GM12878 (cell line): ENCODE data around the gene CAPN14. TPM values are rescaled to one million over a fixed set of nuclear protein-coding genes. Genes with fewer than 3 reads are reported as not detected.

Experiments used
- ATAC-seq: fragments of 200-7000 bp; cut with Tn5 transposase; 3 replicates; pipeline ENCODE4 v1.9.1; 2020; ENCODE audit warnings: mild to moderate bottlenecking, moderate library complexity
- BruUV-seq: library from RNA; stranded (reverse); fragments of 400-500 nt; replicated peaks from 2 replicates; lab custom pipeline; 2021; lab: Mats Ljungman, UMichigan
- CTCF ChIA-PET: fragments of 300-600 bp; sonication (Branson Sonifier 250); formaldehyde crosslinking; extraction: SDS; loops from one replicate; lab custom pipeline; 2021; ENCODE audit warnings: inconsistent platforms; lab: Yijun Ruan, JAX
- POLR2A ChIA-PET: fragments of 350-600 bp; formaldehyde crosslinking; extraction: SDS; loops from one replicate; lab custom pipeline; 2021; ENCODE audit warnings: inconsistent platforms; lab: Charles Lee
- RAD21 ChIA-PET: fragments of 300-600 bp; sonication (Branson Sonifier 250); formaldehyde crosslinking; loops from one replicate; lab custom pipeline; 2023; ENCODE audit warnings: antibody characterized with exemption; ENCODE audit not compliant: unreplicated experiment; lab: Charles Lee
- SMC1A ChIA-PET: fragments of 300-600 bp; sonication (Branson Sonifier 250); formaldehyde crosslinking; loops from one replicate; lab custom pipeline; 2023; ENCODE audit not compliant: unreplicated experiment, uncharacterized antibody; lab: Charles Lee
- DNase-seq: peaks from one replicate; pipeline ENCODE4 v3.0.0-alpha.2; 2011; ENCODE audit warnings: low read depth, low spot score
- FAIRE-seq: peaks from 3 replicates; lab custom pipeline; 2011; peaks lifted over from hg19 to GRCh38; lab: Jason Lieb, UNC
- H2AFZ ChIP-seq: 2 replicates; pipeline ENCODE4 v1.6.0; 2011; ENCODE audit warnings: low read depth, low read length, control low read depth; ENCODE audit not compliant: control insufficient read depth
- H3K27ac ChIP-seq: 2 replicates; pipeline ENCODE4 v1.5.1; 2011; ENCODE audit warnings: control low read depth; ENCODE audit not compliant: control insufficient read depth, insufficient read depth
- H3K27me3 ChIP-seq, 2 experiments: replicated peaks in 1 of 2; 2 replicates each; pipeline versions ENCODE4 v1.6.0 to v1.6.1; 2011; ENCODE audit warnings: low read length in 1 of 2; ENCODE audit not compliant: control insufficient read depth in 2 of 2, insufficient read depth in 2 of 2
- H3K36me3 ChIP-seq, 2 experiments: 2 replicates each; pipeline ENCODE4 v1.5.1; 2011; ENCODE audit warnings: low read length in 1 of 2; ENCODE audit not compliant: control insufficient read depth in 2 of 2, insufficient read depth in 2 of 2
- H3K4me1 ChIP-seq: 2 replicates; pipeline ENCODE4 v1.6.1; 2011; ENCODE audit warnings: mild to moderate bottlenecking, low read length, moderate library complexity, mixed read lengths; ENCODE audit not compliant: control insufficient read depth, insufficient read depth
- H3K4me2 ChIP-seq: 2 replicates; pipeline ENCODE4 v1.6.0; 2011; ENCODE audit warnings: control low read depth; ENCODE audit not compliant: control insufficient read depth, insufficient read depth
- H3K4me3 ChIP-seq: fragments of 200-600 bp; sonication (generic); 2 replicates; pipeline ENCODE4 v1.5.1; 2016
- H3K79me2 ChIP-seq: 2 replicates; pipeline ENCODE4 v1.6.0; 2011; ENCODE audit warnings: low read length; ENCODE audit not compliant: control insufficient read depth, insufficient read depth
- H3K9ac ChIP-seq: 2 replicates; pipeline ENCODE4 v1.8.0; 2011; ENCODE audit warnings: low read length, control low read depth, mixed read lengths; ENCODE audit not compliant: control insufficient read depth, insufficient read depth
- H3K9me3 ChIP-seq: replicated peaks from 3 replicates; pipeline ENCODE4 v1.5.1; 2011; ENCODE audit warnings: mild to moderate bottlenecking, low read length; ENCODE audit not compliant: control insufficient read depth, insufficient read depth
- H4K20me1 ChIP-seq: 2 replicates; pipeline ENCODE4 v1.6.0; 2011; ENCODE audit not compliant: control insufficient read depth, insufficient read depth
- CREM ChIP-seq: IDR thresholded peaks from 2 replicates; pipeline ENCODE4 v1.6.1; 2014; ENCODE audit warnings: antibody characterized with exemption, low read depth
- EED ChIP-seq: sonication (generic); IDR thresholded peaks from 2 replicates; pipeline ENCODE4 v1.6.1; 2016; ENCODE audit warnings: antibody characterized with exemption, low read depth
- EZH2 ChIP-seq: IDR thresholded peaks from 2 replicates; pipeline ENCODE4 v1.6.1; 2012; ENCODE audit warnings: low read depth, mild to moderate bottlenecking, control low read depth, inconsistent platforms, low read length, borderline replicate concordance; ENCODE audit not compliant: control insufficient read depth
- HDAC6 ChIP-seq: fragments of 200-600 bp; sonication (generic); IDR thresholded peaks from one replicate; pipeline ENCODE4 v1.8.0; 2017; ENCODE audit warnings: antibody characterized with exemption; ENCODE audit not compliant: unreplicated experiment
- MEF2B ChIP-seq: fragments of 450-650 bp; IDR thresholded peaks from 2 replicates; pipeline ENCODE4 v1.6.1; 2018; ENCODE audit warnings: mild to moderate bottlenecking, moderate library complexity; ENCODE audit not compliant: partially characterized antibody, poor library complexity, severe bottlenecking
- NFYB ChIP-seq: IDR thresholded peaks from 2 replicates; pipeline ENCODE4 v1.6.1; 2011; ENCODE audit warnings: low read depth, mild to moderate bottlenecking, low read length, improper control_type of control experiment, moderate library complexity; ENCODE audit not compliant: insufficient read depth
- POLR2AphosphoS5 ChIP-seq: IDR thresholded peaks from 2 replicates; pipeline ENCODE4 v1.6.1; 2011; ENCODE audit warnings: mild to moderate bottlenecking, low read length, inconsistent platforms
- RFX5 ChIP-seq: IDR thresholded peaks from 2 replicates; pipeline ENCODE4 v1.6.1; 2011; ENCODE audit warnings: low read depth, low read length, improper control_type of control experiment
- SMAD5 ChIP-seq: IDR thresholded peaks from 2 replicates; pipeline ENCODE4 v1.6.1; 2016; ENCODE audit warnings: antibody characterized with exemption, low read depth
- SP1 ChIP-seq: IDR thresholded peaks from one replicate; pipeline ENCODE4 v1.6.1; 2011; ENCODE audit warnings: low read depth, low read length
- ZNF592 ChIP-seq: fragments of 450-650 bp; IDR thresholded peaks from 2 replicates; pipeline ENCODE4 v1.6.1; 2017; ENCODE audit warnings: mild to moderate bottlenecking, moderate library complexity
- WGBS: methylation state at CpG from one replicate; pipeline ENCODE4 v1.1.6; 2016; ENCODE audit warnings: low lambda C conversion rate; ENCODE audit not compliant: insufficient replicate concordance, insufficient coverage; ENCODE audit errors: missing lambda C conversion rate; 5-methylcytosine and 5-hydroxymethylcytosine counted together
- in situ Hi-C: fragments of 300-500 bp; cut with MboI; formaldehyde crosslinking; loops from 9 replicates; pipeline ENCODE4 v1.14.3; 2018; ENCODE audit warnings: mixed read lengths
- intact Hi-C: fragments of 100-400 bp; cut with micrococcal nuclease; formaldehyde crosslinking; loops from one replicate; pipeline ENCODE4 v1.14.2; 2022; ENCODE audit not compliant: unreplicated experiment
- polyA plus RNA-seq, 11 experiments: library from polyadenylated mRNA; depleted of rRNA in 4 of 11; unstranded in 6 of 11; stranded (reverse) in 5 of 11; fragments of >200 nt; fragmentation: Nextera tagmentation in 4 of 11; fragmentation: Illumina TruSeq in 1 of 11; extraction: Ambion mirVana in 4 of 11; extraction: Trizol in 1 of 11; gene quantifications; 1 replicate in 1 of 11; 2 replicates in 10 of 11; pipeline versions ENCODE4 v1.2.1 to v1.2.3, GENCODE V29; 2011 to 2016; ENCODE audit warnings: inconsistent platforms in 2 of 11, missing spikeins in 2 of 11, low read depth in 1 of 11
- total RNA-seq, 4 experiments: library from RNA; depleted of rRNA in 3 of 4; stranded (reverse); fragments of >200 nt in 3 of 4; fragmentation: Illumina TruSeq in 1 of 4; extraction: Trizol in 1 of 4; gene quantifications; 2 replicates each; pipeline versions ENCODE4 v1.2.1 to v1.2.3, GENCODE V29; 2013 to 2021
- TF ChIP-seq, protein P1 (sequence below): fragments of 450-650 bp; IDR thresholded peaks from 2 replicates; pipeline ENCODE4 v1.6.1; 2016; ENCODE audit warnings: mild to moderate bottlenecking, moderate library complexity, borderline replicate concordance
- TF ChIP-seq, protein P2 (sequence below): fragments of 450-650 bp; IDR thresholded peaks from 2 replicates; pipeline ENCODE4 v1.6.1; 2017; ENCODE audit warnings: mild to moderate bottlenecking

The CAPN14 gene
- total and polyA plus RNA-seq, 10 of the 15 experiments (the other 5 are each of a cell fraction or from before 2014, with no cell fraction given): 0.08 to 1.5 (median 1.1) TPM

DNA sequence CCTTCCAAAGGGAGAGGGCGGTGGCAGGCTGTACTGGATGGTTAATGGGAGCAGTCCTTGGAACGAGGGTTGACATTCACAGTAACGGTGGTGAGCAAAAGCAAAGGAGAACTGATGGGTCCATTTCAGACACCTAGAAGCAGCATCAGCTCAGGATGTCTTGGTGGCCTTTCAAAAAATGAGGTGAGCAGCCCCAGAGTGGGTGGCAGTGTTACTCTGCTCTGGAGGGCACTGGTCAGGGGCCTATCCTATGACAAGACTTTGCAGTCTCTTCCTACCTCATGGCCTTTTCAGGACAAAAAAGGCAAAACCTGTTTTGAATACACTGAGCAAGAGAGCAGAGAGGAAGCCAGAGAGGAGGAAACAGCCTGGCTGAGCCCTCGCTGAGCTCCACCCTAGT is 23.5 kb downstream of the CAPN14 start (continued):
- TF ChIP-seq ZNF592 (no peak), SP1 (no peak), RFX5 (no peak), MEF2B (no peak)

DNA sequence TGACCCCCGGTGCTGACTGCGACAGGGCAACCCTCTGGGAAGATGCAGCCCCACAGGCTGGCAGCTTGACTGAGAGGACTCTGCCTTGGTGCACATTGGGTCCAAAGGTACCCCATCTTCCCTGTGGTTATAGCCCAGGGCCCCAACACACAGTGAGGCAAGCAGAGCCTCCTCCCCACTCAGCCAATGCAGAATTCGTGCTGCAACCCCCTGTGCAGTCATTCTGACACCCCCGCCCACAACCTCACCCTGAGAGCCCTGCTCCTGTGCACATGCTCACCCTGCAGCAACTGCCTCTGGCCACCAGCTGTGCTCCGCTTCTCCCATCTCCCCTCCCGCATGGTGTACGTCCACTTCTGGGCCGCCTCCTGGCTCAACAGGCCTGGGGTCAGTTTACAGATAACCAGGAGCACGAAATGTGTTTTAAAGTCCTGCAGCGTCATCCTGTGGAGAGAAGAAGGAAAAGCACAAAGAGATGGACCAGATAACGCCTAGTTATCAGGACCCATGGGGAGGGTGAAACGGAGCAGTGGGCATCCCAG is 24.4 kb downstream of the CAPN14 start:
- H3K9ac ChIP-seq: no peak overlapping the region
- no peak overlapping the region for H3K4me3 ChIP-seq
- H3K4me1 ChIP-seq: no peaks in the 10 kb centered on the region
- H4K20me1 ChIP-seq: no peaks in the 10 kb centered on the region
- no peaks in the 10 kb centered on the region for H3K27me3 ChIP-seq
- no peak overlapping the region for H3K27ac ChIP-seq
- 43% methylated on average over 12 of the region's 12 CpGs for WGBS
- ChIA-PET CTCF (interaction anchor here (1.0 to 2.3 kb wide), 2 partner anchors 15 to 22 kb away, joined by 5 to 11 read pairs; no protein-coding TSS in a partner anchor), RAD21 (no interaction called here), POLR2A (no interaction called here), SMC1A (interaction anchor here (0.8 to 1.7 kb wide), 3 partner anchors 9 to 19 kb away, joined by 3 to 4 read pairs (median 4); no protein-coding TSS in a partner anchor)
- H3K79me2 ChIP-seq: no peaks in the 10 kb centered on the region
- no peak overlapping the region for H2AFZ ChIP-seq
- no peaks in the 10 kb centered on the region for H3K9me3 ChIP-seq
- FAIRE-seq: no peak
- BruUV-seq: no TSS peak
- no peaks in the 10 kb centered on the region; a peak in 1 of 4 replicates for H3K36me3 ChIP-seq
- no peak for DNase-seq
- intact Hi-C loops: no loop called here
- ATAC-seq: no peak
- in situ Hi-C loops: no loop called here
- H3K4me2 ChIP-seq: no peak overlapping the region
- TF ChIP-seq SMAD5 (no peak), NFYB (no peak), EED (no peak), POLR2AphosphoS5 (no peak), EZH2 (no peak), HDAC6 (no peak), CREM (no peak)
- TF ChIP-seq, protein P1, sequence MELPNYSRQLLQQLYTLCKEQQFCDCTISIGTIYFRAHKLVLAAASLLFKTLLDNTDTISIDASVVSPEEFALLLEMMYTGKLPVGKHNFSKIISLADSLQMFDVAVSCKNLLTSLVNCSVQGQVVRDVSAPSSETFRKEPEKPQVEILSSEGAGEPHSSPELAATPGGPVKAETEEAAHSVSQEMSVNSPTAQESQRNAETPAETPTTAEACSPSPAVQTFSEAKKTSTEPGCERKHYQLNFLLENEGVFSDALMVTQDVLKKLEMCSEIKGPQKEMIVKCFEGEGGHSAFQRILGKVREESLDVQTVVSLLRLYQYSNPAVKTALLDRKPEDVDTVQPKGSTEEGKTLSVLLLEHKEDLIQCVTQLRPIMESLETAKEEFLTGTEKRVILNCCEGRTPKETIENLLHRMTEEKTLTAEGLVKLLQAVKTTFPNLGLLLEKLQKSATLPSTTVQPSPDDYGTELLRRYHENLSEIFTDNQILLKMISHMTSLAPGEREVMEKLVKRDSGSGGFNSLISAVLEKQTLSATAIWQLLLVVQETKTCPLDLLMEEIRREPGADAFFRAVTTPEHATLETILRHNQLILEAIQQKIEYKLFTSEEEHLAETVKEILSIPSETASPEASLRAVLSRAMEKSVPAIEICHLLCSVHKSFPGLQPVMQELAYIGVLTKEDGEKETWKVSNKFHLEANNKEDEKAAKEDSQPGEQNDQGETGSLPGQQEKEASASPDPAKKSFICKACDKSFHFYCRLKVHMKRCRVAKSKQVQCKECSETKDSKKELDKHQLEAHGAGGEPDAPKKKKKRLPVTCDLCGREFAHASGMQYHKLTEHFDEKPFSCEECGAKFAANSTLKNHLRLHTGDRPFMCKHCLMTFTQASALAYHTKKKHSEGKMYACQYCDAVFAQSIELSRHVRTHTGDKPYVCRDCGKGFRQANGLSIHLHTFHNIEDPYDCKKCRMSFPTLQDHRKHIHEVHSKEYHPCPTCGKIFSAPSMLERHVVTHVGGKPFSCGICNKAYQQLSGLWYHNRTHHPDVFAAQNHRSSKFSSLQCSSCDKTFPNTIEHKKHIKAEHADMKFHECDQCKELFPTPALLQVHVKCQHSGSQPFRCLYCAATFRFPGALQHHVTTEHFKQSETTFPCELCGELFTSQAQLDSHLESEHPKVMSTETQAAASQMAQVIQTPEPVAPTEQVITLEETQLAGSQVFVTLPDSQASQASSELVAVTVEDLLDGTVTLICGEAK: no peak
- TF ChIP-seq, protein P2, sequence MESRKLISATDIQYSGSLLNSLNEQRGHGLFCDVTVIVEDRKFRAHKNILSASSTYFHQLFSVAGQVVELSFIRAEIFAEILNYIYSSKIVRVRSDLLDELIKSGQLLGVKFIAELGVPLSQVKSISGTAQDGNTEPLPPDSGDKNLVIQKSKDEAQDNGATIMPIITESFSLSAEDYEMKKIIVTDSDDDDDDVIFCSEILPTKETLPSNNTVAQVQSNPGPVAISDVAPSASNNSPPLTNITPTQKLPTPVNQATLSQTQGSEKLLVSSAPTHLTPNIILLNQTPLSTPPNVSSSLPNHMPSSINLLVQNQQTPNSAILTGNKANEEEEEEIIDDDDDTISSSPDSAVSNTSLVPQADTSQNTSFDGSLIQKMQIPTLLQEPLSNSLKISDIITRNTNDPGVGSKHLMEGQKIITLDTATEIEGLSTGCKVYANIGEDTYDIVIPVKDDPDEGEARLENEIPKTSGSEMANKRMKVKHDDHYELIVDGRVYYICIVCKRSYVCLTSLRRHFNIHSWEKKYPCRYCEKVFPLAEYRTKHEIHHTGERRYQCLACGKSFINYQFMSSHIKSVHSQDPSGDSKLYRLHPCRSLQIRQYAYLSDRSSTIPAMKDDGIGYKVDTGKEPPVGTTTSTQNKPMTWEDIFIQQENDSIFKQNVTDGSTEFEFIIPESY: no peak
